Measurements from ENCODE around the gene IZUMO2.
"Not testable (repeated sequence)": the region's sequence is repeated elsewhere in the genome, so short reads cannot be mapped to it uniquely, and the experiment has no call there.

Gene IZUMO2

GRCh38 chr19:50134777-50135719 is 28.0 kb downstream of the IZUMO2 start:
- not testable (repeated sequence) for DNase-seq

GRCh38 chr19:50133518-50134492 is 29.3 kb downstream of the IZUMO2 start:
- DNase-seq: not testable (repeated sequence)

- not testable (repeated sequence) for DNase-seq
Observed at GRCh38 chr19:50104012-50104411, 59.1 kb downstream of the IZUMO2 start.

GRCh38 chr19:50103405-50103804 is 59.7 kb downstream of the IZUMO2 start:
- not testable (repeated sequence) for DNase-seq

Data from NCI-H524 (cell line).